Activated naive CD8-positive, alpha-beta T cell treated with anti-CD3 and anti-CD28 coated beads for 36 hours (primary cell): Measurements from ENCODE around the gene PRSS12. TPM values are rescaled to one million over a fixed set of nuclear protein-coding genes. Genes with fewer than 3 reads are reported as not detected.

Source experiments
- DNase-seq: peaks from one replicate; pipeline ENCODE4 v3.0.0; 2021
- H3K27ac Mint-ChIP-seq: one replicate; pipeline ENCODE4 v1.8.0; 2022; ENCODE audit warnings: mild to moderate bottlenecking, moderate library complexity, mixed read lengths
- H3K27me3 Mint-ChIP-seq: one replicate; pipeline ENCODE4 v1.8.0; 2022; ENCODE audit warnings: mild to moderate bottlenecking, mixed read lengths
- H3K36me3 Mint-ChIP-seq: one replicate; pipeline ENCODE4 v1.8.0; 2021; ENCODE audit warnings: mild to moderate bottlenecking, mixed read lengths
- H3K4me1 Mint-ChIP-seq: one replicate; pipeline ENCODE4 v1.8.0; 2021; ENCODE audit warnings: mixed read lengths
- H3K4me3 Mint-ChIP-seq: one replicate; pipeline ENCODE4 v1.8.0; 2022; ENCODE audit warnings: mild to moderate bottlenecking, moderate library complexity, mixed read lengths
- H3K9me3 Mint-ChIP-seq: one replicate; pipeline ENCODE4 v1.8.0; 2022; ENCODE audit warnings: mixed read lengths
- total RNA-seq, 2 experiments: library from RNA; stranded (reverse); gene quantifications; one replicate each; pipeline ENCODE4 v1.2.3, GENCODE V29; 2021

PRSS12 gene
- total RNA-seq, 2 experiments from 2014 or later: not detected

- Mint-ChIP-seq H3K36me3 (no peaks in the 10 kb centered on the region), H3K27me3 (peaks cover 48% of the 10 kb centered on the region), H3K9me3 (no peaks in the 10 kb centered on the region), H3K27ac (no peak overlapping the region), H3K4me1 (no peaks in the 10 kb centered on the region), H3K4me3 (no peak overlapping the region)
- no peak for DNase-seq
Observed at GRCh38 chr4:118345813-118346212, 7.0 kb downstream of the PRSS12 start.

- DNase-seq: no peak
- Mint-ChIP-seq H3K36me3 (no peaks in the 10 kb centered on the region), H3K9me3 (no peaks in the 10 kb centered on the region), H3K27ac (no peak overlapping the region), H3K27me3 (peaks cover 41% of the 10 kb centered on the region), H3K4me1 (no peaks in the 10 kb centered on the region), H3K4me3 (no peak overlapping the region)
Observed at GRCh38 chr4:118344801-118345200, 8.0 kb downstream of the PRSS12 start.

DNA sequence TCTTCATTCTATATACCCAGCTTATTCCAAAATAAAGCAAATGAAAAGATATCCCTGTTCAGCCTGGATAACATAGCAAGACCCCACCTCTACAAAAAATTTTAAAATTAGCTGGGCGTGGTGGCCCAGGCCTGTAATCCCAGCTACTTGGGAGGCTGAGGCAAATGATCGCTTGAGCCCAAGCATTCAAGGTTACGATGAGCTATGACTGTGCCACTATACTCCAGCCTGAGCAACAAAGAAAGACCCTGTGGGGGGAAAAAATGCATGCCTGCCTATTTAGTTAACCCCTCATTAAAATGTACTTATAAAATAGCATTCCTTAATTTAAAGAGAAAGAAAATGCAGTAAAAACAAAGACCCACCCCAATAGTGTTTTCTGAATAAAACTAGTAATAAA lies 9.3 kb downstream of the PRSS12 start:
- no peak overlapping the region for H3K27ac Mint-ChIP-seq
- no peaks in the 10 kb centered on the region for H3K36me3 Mint-ChIP-seq
- H3K27me3 Mint-ChIP-seq: peaks cover 28% of the 10 kb centered on the region
- H3K4me1 Mint-ChIP-seq: no peaks in the 10 kb centered on the region
- DNase-seq: no peak
- H3K9me3 Mint-ChIP-seq: no peaks in the 10 kb centered on the region
- no peak overlapping the region for H3K4me3 Mint-ChIP-seq

GRCh38 chr4:118340109-118340508 lies 12.7 kb downstream of the PRSS12 start:
- H3K36me3 Mint-ChIP-seq: no peaks in the 10 kb centered on the region
- no peaks in the 10 kb centered on the region for H3K9me3 Mint-ChIP-seq
- H3K4me3 Mint-ChIP-seq: no peak overlapping the region
- DNase-seq: no peak
- no peak overlapping the region for H3K27ac Mint-ChIP-seq
- peaks cover 7% of the 10 kb centered on the region for H3K27me3 Mint-ChIP-seq
- no peaks in the 10 kb centered on the region for H3K4me1 Mint-ChIP-seq

DNA sequence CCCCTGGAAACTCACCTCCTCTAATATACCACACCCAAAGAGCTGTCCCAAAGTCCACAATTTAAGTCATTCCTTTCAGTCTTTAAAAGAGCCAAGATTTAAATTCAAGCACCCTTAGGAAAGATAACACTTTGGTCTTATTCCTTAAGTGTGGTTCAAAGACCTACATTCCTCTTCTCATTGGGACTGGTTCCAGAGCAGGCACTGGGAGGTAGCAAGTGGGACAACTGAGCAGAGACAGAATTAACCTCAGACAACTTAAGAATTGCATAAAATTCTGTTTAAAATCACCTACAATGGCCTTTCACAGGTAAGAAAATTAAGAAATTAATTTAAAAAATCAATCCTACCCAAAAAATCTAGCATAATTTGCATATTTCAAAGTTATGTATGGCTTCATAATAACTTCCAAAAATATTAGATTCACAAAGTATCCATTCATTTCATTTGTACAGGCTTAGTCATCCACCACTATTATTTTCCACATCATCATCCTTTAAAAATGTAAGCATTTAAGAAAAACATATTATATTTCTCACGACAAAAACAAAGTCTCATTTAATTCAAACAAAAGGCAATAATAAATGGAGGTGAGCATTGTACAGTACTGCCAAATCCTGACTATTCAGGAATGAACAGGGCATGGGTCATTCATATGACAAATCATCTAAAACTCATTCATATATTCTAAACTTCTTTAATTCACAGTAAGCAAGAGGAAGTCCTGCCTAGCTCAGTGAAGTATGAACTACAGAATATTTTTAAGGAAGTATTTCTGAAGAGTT lies 13.6 kb downstream of the PRSS12 start:
- Mint-ChIP-seq H3K27me3 (peaks cover 5% of the 10 kb centered on the region), H3K27ac (no peak overlapping the region), H3K36me3 (no peaks in the 10 kb centered on the region), H3K4me3 (no peak overlapping the region), H3K9me3 (no peaks in the 10 kb centered on the region), H3K4me1 (no peaks in the 10 kb centered on the region)
- no peak for DNase-seq

GRCh38 chr4:118338518-118338917 lies 14.3 kb downstream of the PRSS12 start:
- H3K4me3 Mint-ChIP-seq: no peak overlapping the region
- no peak overlapping the region for H3K27ac Mint-ChIP-seq
- DNase-seq: no peak
- no peaks in the 10 kb centered on the region for H3K4me1 Mint-ChIP-seq
- H3K36me3 Mint-ChIP-seq: no peaks in the 10 kb centered on the region
- no peaks in the 10 kb centered on the region for H3K9me3 Mint-ChIP-seq
- H3K27me3 Mint-ChIP-seq: peaks cover 5% of the 10 kb centered on the region

DNA sequence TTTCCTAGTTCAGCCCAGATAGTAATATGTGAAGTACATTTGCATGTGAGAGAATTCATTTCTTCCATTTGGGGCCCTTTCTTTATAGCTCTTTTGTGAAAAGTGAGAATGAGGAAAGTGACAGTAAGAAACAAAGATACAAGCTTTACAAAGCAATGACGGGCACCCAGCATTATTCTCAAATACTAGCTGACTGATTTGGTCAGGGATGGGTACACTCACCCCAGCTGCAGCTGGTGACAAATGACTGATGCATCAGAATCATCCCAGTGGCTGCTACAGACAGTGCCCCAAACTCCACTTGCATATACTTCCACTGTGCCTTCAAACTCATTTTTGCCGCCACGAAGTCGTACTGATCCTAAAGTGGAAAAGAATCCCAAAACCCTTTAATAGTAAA lies 14.8 kb downstream of the PRSS12 start:
- Mint-ChIP-seq H3K4me1 (no peaks in the 10 kb centered on the region), H3K4me3 (no peak overlapping the region), H3K36me3 (no peaks in the 10 kb centered on the region), H3K27me3 (no peaks in the 10 kb centered on the region), H3K27ac (no peak overlapping the region), H3K9me3 (no peaks in the 10 kb centered on the region)
- no peak for DNase-seq

DNA sequence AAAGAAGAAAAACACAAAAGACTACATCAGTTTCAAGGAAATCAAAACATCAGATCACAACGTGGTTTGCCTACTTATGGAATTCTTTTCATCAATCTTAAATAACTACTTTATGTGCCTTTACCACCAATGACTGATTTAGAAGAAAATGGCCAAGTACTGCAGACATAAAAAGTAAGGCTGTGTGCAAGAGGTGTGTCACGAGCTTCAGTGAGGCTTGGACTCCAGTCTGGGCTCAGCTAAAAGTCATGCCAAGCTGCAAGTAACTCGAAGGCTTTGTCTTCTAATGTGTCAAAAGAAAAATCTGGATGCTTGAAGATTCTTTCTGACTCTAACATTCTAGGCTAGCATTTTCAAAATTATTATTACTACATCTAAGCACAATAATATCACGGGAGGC lies 17.0 kb downstream of the PRSS12 start:
- H3K27ac Mint-ChIP-seq: no peak overlapping the region
- H3K27me3 Mint-ChIP-seq: no peaks in the 10 kb centered on the region
- DNase-seq: no peak
- H3K36me3 Mint-ChIP-seq: no peaks in the 10 kb centered on the region
- no peaks in the 10 kb centered on the region for H3K9me3 Mint-ChIP-seq
- H3K4me1 Mint-ChIP-seq: no peaks in the 10 kb centered on the region
- no peak overlapping the region for H3K4me3 Mint-ChIP-seq

- DNase-seq: no peak
- Mint-ChIP-seq H3K27me3 (no peaks in the 10 kb centered on the region), H3K36me3 (no peaks in the 10 kb centered on the region), H3K9me3 (no peaks in the 10 kb centered on the region), H3K4me1 (no peaks in the 10 kb centered on the region), H3K4me3 (no peak overlapping the region), H3K27ac (no peak overlapping the region)
Observed at GRCh38 chr4:118335324-118335723, 17.5 kb downstream of the PRSS12 start.

GRCh38 chr4:118331352-118331751 lies 21.5 kb downstream of the PRSS12 start:
- Mint-ChIP-seq H3K27me3 (no peaks in the 10 kb centered on the region), H3K36me3 (no peaks in the 10 kb centered on the region), H3K4me1 (no peaks in the 10 kb centered on the region), H3K9me3 (no peaks in the 10 kb centered on the region), H3K27ac (no peak overlapping the region), H3K4me3 (no peak overlapping the region)
- no peak for DNase-seq

GRCh38 chr4:118329849-118330248 lies 23.0 kb downstream of the PRSS12 start:
- H3K9me3 Mint-ChIP-seq: no peaks in the 10 kb centered on the region

GRCh38 chr4:118327554-118328241 lies 25.1 kb downstream of the PRSS12 start:
- Mint-ChIP-seq H3K27ac (no peak overlapping the region), H3K36me3 (no peaks in the 10 kb centered on the region), H3K4me1 (no peaks in the 10 kb centered on the region), H3K27me3 (peaks cover 6% of the 10 kb centered on the region), H3K9me3 (no peaks in the 10 kb centered on the region), H3K4me3 (no peak overlapping the region)
- no peak for DNase-seq

More at GRCh38 chr4:118329849-118330248, 23.0 kb downstream of the PRSS12 start:
- Mint-ChIP-seq H3K27ac (no peak overlapping the region), H3K4me1 (no peaks in the 10 kb centered on the region), H3K36me3 (no peaks in the 10 kb centered on the region), H3K27me3 (no peaks in the 10 kb centered on the region), H3K4me3 (no peak overlapping the region)
- no peak for DNase-seq

- Mint-ChIP-seq H3K36me3 (no peaks in the 10 kb centered on the region), H3K9me3 (no peaks in the 10 kb centered on the region), H3K4me1 (no peaks in the 10 kb centered on the region), H3K27me3 (peaks cover 6% of the 10 kb centered on the region), H3K27ac (no peak overlapping the region), H3K4me3 (no peak overlapping the region)
- DNase-seq: no peak
Observed at GRCh38 chr4:118326585-118326984, 26.2 kb downstream of the PRSS12 start.

- H3K36me3 Mint-ChIP-seq: no peaks in the 10 kb centered on the region
Observed at GRCh38 chr4:118325431-118325830, 27.4 kb downstream of the PRSS12 start.

DNA sequence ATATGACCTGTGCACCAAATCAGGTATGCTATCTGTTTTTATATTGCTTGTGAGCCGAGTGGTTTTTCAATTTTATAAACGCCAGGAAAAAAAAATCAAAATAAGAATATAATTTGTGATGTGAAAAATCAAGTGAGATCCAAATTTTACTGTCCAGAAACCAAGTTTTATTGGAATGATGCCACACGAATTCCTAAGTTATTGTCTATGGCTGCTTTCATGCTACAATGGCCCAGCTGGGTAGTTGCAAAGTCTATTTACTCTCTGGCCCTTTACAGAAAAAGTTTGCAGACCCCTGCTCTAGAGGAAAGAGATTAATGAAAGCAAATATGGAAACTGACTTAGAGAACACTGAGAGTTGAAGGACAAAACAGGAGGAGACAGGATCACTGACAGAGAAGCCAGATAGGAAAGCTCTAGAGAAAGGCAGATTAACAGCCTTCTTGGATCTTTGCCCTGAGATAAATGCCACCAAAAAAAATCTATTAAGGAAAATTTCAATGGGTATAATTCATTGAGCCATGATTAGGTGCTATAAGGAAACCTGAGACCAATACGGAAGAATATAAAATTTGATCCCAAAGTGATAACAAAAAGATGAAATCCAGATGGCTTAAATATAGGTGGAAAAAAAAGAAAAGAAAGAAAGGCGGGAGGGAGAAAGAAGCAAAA lies 29.8 kb downstream of the PRSS12 start:
- no peaks in the 10 kb centered on the region for H3K4me1 Mint-ChIP-seq
- peaks cover 22% of the 10 kb centered on the region for H3K27me3 Mint-ChIP-seq
- DNase-seq: no peak
- H3K27ac Mint-ChIP-seq: no peak overlapping the region
- no peaks in the 10 kb centered on the region for H3K36me3 Mint-ChIP-seq
- H3K4me3 Mint-ChIP-seq: no peak overlapping the region
- no peaks in the 10 kb centered on the region for H3K9me3 Mint-ChIP-seq

More at GRCh38 chr4:118325431-118325830, 27.4 kb downstream of the PRSS12 start:
- DNase-seq: no peak
- H3K27ac Mint-ChIP-seq: no peak overlapping the region
- H3K9me3 Mint-ChIP-seq: no peaks in the 10 kb centered on the region
- H3K27me3 Mint-ChIP-seq: peaks cover 10% of the 10 kb centered on the region
- no peak overlapping the region for H3K4me3 Mint-ChIP-seq
- H3K4me1 Mint-ChIP-seq: no peaks in the 10 kb centered on the region
